DND-41 (cell line): ENCODE results near the gene GHRL.

Experiments used
- ATAC-seq: fragments of 200-7000 bp; cut with Tn5 transposase; 3 replicates; pipeline ENCODE4 v1.9.1; 2021; ENCODE audit warnings: low read depth; ENCODE audit not compliant: insufficient read depth
- DNase-seq: peaks from one replicate; pipeline ENCODE4 v3.0.0-alpha.2; 2020
- H2AFZ ChIP-seq: 2 replicates; pipeline ENCODE4 v1.6.0; 2012; ENCODE audit warnings: low read depth, low read length
- H3K27ac ChIP-seq: 2 replicates; pipeline ENCODE4 v1.5.1; 2012; ENCODE audit warnings: low read length, inconsistent platforms
- H3K27me3 ChIP-seq: fragments of 200-600 bp; sonication (generic); 2 replicates; pipeline ENCODE4 v1.6.0; 2012; ENCODE audit warnings: low read length, mild to moderate bottlenecking, inconsistent platforms; ENCODE audit not compliant: insufficient read depth, poor library complexity
- H3K36me3 ChIP-seq: 2 replicates; pipeline ENCODE4 v1.5.1; 2012; ENCODE audit warnings: low read length, inconsistent platforms; ENCODE audit not compliant: insufficient read depth
- H3K4me1 ChIP-seq: 2 replicates; pipeline ENCODE4 v1.5.1; 2012; ENCODE audit warnings: mild to moderate bottlenecking, low read length; ENCODE audit not compliant: insufficient read depth
- H3K4me2 ChIP-seq: 2 replicates; pipeline ENCODE4 v1.6.0; 2012; ENCODE audit warnings: mild to moderate bottlenecking, moderate library complexity, low read length, inconsistent platforms; ENCODE audit not compliant: insufficient read depth
- H3K4me3 ChIP-seq, 2 experiments: fragments of 200-600 bp in 1 of 2; shearing (Covaris generic) in 1 of 2; 2 replicates each; pipeline ENCODE4 v1.5.1; 2012 to 2016; ENCODE audit warnings: inconsistent platforms in 2 of 2, low read length in 2 of 2, mild to moderate bottlenecking in 2 of 2, low read depth in 1 of 2, moderate library complexity in 1 of 2
- H3K79me2 ChIP-seq: 2 replicates; pipeline ENCODE4 v1.6.0; 2012; ENCODE audit warnings: low read length, inconsistent platforms; ENCODE audit not compliant: insufficient read depth
- H3K9ac ChIP-seq: 2 replicates; pipeline ENCODE4 v1.6.0; 2012; ENCODE audit warnings: low read depth, mild to moderate bottlenecking, inconsistent platforms, low read length, moderate library complexity
- H3K9me3 ChIP-seq: 2 replicates; pipeline ENCODE4 v1.5.1; 2012; ENCODE audit warnings: low read length, moderate library complexity, mild to moderate bottlenecking, inconsistent platforms; ENCODE audit not compliant: insufficient read depth, severe bottlenecking
- H4K20me1 ChIP-seq: 2 replicates; pipeline ENCODE4 v1.6.0; 2012; ENCODE audit warnings: low read length; ENCODE audit not compliant: insufficient read depth
- EZH2 ChIP-seq: IDR thresholded peaks from 3 replicates; pipeline ENCODE4 v1.6.1; 2012; ENCODE audit warnings: borderline replicate concordance, low read depth, mild to moderate bottlenecking, moderate library complexity, low read length, inconsistent platforms; ENCODE audit not compliant: severe bottlenecking
- TF ChIP-seq, protein P1 (sequence below): IDR thresholded peaks from 2 replicates; pipeline ENCODE4 v1.5.1; 2012; ENCODE audit warnings: borderline replicate concordance, low read length, moderate library complexity, mild to moderate bottlenecking; ENCODE audit not compliant: poor library complexity, severe bottlenecking; ENCODE audit errors: extremely low read depth

Gene GHRL

DNA sequence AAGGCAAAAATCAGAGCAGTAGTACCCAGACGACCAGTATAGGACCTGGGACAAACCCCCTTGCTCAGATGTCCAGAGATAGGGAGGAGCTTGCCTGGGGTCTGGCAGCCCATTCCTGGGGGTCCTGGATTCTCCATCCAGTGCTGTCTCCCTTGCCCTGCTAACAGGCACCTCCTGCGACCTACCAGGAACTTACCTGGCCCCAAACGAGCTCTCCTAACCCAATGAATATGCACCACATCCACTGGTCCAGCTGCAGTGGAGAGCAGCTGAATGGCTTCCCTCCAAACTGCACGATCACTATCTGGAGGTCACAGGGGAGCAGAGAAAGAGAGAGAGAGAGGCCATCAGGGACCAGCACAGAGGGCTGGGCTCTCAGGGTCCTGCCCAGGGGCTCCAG, 47.3 kb upstream of the GHRL start:
- no peaks in the 10 kb centered on the region for H3K4me1 ChIP-seq
- no peaks in the 10 kb centered on the region for H3K27me3 ChIP-seq
- TF ChIP-seq, protein P1, sequence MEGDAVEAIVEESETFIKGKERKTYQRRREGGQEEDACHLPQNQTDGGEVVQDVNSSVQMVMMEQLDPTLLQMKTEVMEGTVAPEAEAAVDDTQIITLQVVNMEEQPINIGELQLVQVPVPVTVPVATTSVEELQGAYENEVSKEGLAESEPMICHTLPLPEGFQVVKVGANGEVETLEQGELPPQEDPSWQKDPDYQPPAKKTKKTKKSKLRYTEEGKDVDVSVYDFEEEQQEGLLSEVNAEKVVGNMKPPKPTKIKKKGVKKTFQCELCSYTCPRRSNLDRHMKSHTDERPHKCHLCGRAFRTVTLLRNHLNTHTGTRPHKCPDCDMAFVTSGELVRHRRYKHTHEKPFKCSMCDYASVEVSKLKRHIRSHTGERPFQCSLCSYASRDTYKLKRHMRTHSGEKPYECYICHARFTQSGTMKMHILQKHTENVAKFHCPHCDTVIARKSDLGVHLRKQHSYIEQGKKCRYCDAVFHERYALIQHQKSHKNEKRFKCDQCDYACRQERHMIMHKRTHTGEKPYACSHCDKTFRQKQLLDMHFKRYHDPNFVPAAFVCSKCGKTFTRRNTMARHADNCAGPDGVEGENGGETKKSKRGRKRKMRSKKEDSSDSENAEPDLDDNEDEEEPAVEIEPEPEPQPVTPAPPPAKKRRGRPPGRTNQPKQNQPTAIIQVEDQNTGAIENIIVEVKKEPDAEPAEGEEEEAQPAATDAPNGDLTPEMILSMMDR: no peak
- no peak for TF ChIP-seq EZH2
- no peak overlapping the region for H3K27ac ChIP-seq
- H3K4me3 ChIP-seq: no peak overlapping the region
- H3K79me2 ChIP-seq: no peaks in the 10 kb centered on the region
- no peak overlapping the region for H3K4me2 ChIP-seq
- H4K20me1 ChIP-seq: no peaks in the 10 kb centered on the region; the same call in 1 of the 2 replicates
- no peak for DNase-seq
- no peak overlapping the region for H2AFZ ChIP-seq
- no peak overlapping the region for H3K9ac ChIP-seq
- H3K9me3 ChIP-seq: no peaks in the 10 kb centered on the region
- no peak for ATAC-seq
- no peaks in the 10 kb centered on the region for H3K36me3 ChIP-seq

DNA sequence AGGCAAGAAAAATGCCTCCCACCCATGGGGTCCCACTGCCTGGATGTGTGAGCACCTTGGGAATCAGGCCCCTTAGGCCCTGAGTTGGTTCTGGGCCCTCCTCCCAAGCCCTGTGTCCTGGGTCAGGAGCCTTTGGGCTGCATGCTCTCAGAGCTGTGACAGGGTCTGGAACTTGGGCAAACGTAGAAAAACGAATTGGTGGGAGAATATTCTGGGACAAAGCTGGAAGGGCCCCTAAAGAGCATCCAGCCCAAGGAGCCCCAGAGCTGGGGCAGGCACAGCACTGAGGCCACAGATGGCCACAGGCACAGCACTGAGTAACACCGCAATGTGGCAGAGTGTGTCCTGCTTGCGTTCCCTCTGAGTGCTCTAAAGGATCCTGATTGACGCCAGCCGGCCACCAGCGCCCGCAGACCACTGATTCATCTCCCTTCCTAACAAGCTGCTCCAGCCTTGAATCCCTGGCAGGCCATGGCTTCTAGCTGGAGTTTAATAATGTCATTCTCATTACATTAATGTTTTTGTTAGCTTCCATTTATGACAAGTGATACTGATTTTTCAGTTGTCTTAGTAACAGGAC, 46.7 kb upstream of the GHRL start:
- Histone ChIP-seq H3K9me3 (no peaks in the 10 kb centered on the region), H3K9ac (no peak overlapping the region), H3K79me2 (no peaks in the 10 kb centered on the region), H3K4me2 (no peak overlapping the region), H3K4me3 (no peak overlapping the region), H2AFZ (no peak overlapping the region), H4K20me1 (no peaks in the 10 kb centered on the region; the same call in 1 of the 2 replicates), H3K27me3 (no peaks in the 10 kb centered on the region), H3K36me3 (no peaks in the 10 kb centered on the region), H3K27ac (no peak overlapping the region), H3K4me1 (no peaks in the 10 kb centered on the region)
- DNase-seq (no peak), ATAC-seq (no peak)
- TF ChIP-seq, protein P1: no peak
- TF ChIP-seq EZH2: no peak

DNA sequence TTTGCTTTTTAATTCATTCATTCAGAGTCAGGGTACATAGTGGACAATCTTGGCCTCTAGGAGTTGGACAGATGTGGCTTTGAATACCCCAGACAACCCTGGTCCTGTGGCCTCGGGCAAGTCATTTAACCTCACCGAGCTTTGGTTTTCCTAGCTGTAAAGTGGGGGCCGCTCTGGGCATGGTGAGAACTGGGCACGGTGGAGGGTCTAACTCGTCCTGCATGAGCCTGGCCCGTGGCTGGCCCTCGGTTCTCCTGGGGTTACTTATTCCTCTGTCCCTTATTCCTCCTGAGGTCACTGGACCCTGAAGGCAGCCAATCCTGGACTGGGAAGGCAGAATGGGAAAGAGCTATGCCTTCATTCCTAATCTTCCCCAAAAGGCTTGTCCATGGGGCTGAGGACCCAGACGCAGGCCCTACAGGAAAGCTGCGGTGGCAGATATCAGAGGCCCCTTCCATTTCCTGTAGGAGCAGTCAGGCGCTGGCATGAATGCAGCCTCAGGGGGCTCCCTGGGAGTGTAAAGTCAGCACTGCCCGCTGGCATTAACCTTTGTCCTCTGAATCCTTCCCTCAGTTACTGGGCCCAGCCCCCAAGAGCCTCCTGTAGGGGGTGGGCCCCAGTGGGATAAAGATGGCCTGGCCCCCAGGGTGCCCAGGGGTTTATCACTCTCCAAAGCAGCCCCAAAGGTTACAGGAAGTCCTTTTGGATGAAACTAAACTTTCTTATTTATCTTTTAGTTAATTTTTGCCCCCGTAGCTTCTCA, 46.0 kb upstream of the GHRL start:
- H3K9me3 ChIP-seq: no peaks in the 10 kb centered on the region
- H2AFZ ChIP-seq: no peak overlapping the region
- TF ChIP-seq EZH2: no peak
- TF ChIP-seq, protein P1: no peak
- DNase-seq: no peak
- no peak overlapping the region for H3K4me3 ChIP-seq
- no peaks in the 10 kb centered on the region for H3K27me3 ChIP-seq
- no peaks in the 10 kb centered on the region for H3K79me2 ChIP-seq
- no peak for ATAC-seq
- no peaks in the 10 kb centered on the region for H3K4me1 ChIP-seq
- H3K27ac ChIP-seq: no peak overlapping the region
- no peaks in the 10 kb centered on the region for H3K36me3 ChIP-seq
- H3K4me2 ChIP-seq: no peak overlapping the region
- no peak overlapping the region for H3K9ac ChIP-seq
- no peaks in the 10 kb centered on the region; the same call in 1 of the 2 replicates for H4K20me1 ChIP-seq
